Activated naive CD8-positive, alpha-beta T cell treated with anti-CD3 and anti-CD28 coated beads, Interleukin-2, amount 10 ng/mL, durations not matched to agents 7 days and 5 days (primary cell): Measurements from ENCODE around the gene CCDC138. TPM values are rescaled to one million over a fixed set of nuclear protein-coding genes. Genes with fewer than 3 reads are reported as not detected.

ENCODE experiments used
- ATAC-seq: fragments of 150-1000 bp; cut with Tn5 transposase; one replicate; pipeline ENCODE4 v1.10.0; 2021; ENCODE audit warnings: low read depth, moderate library complexity
- POLR2A ChIA-PET: fragments of 350-600 bp; sonication (Branson Sonifier 250); formaldehyde crosslinking; loops from one replicate; lab custom pipeline; 2021; ENCODE audit warnings: antibody characterized with exemption; lab: Charles Lee
- DNase-seq: peaks from one replicate; pipeline ENCODE4 v3.0.0; 2021
- H3K27ac Mint-ChIP-seq: one replicate; pipeline ENCODE4 v1.8.0; 2022; ENCODE audit warnings: mild to moderate bottlenecking, mixed read lengths
- H3K27me3 Mint-ChIP-seq: one replicate; pipeline ENCODE4 v1.8.0; 2022; ENCODE audit warnings: mild to moderate bottlenecking, moderate library complexity, mixed read lengths
- H3K36me3 Mint-ChIP-seq: one replicate; pipeline ENCODE4 v1.8.0; 2021; ENCODE audit warnings: mild to moderate bottlenecking, mixed read lengths
- H3K4me1 Mint-ChIP-seq: one replicate; pipeline ENCODE4 v1.8.0; 2021; ENCODE audit warnings: mixed read lengths
- H3K4me3 Mint-ChIP-seq: one replicate; pipeline ENCODE4 v1.8.0; 2022; ENCODE audit warnings: mild to moderate bottlenecking, moderate library complexity, mixed read lengths
- H3K9me3 Mint-ChIP-seq: one replicate; pipeline ENCODE4 v1.8.0; 2021; ENCODE audit warnings: mixed read lengths
- total RNA-seq, 2 experiments: library from RNA; stranded (reverse); gene quantifications; one replicate each; pipeline ENCODE4 v1.2.3, GENCODE V29; 2021

The CCDC138 gene
- total RNA-seq, 2 experiments from 2014 or later, result 8.0 to 8.4 TPM

GRCh38 chr2:108837198-108837597 lies 50.6 kb downstream of the CCDC138 start:
- H3K36me3 Mint-ChIP-seq, result peaks cover 47% of the 10 kb centered on the region
- H3K4me3 Mint-ChIP-seq, result no peak overlapping the region
- H3K27ac Mint-ChIP-seq, result no peak overlapping the region
- no peaks in the 10 kb centered on the region for H3K27me3 Mint-ChIP-seq
- ATAC-seq (no peak), DNase-seq (no peak)
- peaks cover 8% of the 10 kb centered on the region for H3K4me1 Mint-ChIP-seq
- H3K9me3 Mint-ChIP-seq, result peaks cover 16% of the 10 kb centered on the region
- POLR2A ChIA-PET, result no interaction called here

DNA sequence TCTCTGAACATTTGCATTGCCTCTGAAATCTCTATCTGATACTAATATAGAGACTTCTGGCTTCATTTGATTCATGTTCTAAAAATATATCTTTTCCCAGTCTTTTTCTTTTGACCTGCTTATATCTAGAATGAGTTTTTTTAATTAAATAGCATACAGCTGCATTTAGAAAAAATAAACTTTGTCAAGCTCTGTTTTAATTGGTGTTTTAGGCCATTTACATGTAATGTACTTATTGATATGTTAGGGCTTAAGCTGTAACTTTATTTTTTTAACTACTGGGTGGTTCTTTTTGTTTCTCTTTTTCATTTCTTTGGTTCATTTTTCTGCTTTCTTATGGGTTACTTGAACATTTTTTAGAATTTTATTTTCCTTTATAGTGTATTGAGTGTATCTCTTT lies 54.9 kb downstream of the CCDC138 start:
- DNase-seq (no peak), ATAC-seq (no peak)
- peaks cover 50% of the 10 kb centered on the region for H3K36me3 Mint-ChIP-seq
- H3K27ac Mint-ChIP-seq, result no peak overlapping the region
- H3K4me1 Mint-ChIP-seq, result peaks cover 1% of the 10 kb centered on the region
- H3K27me3 Mint-ChIP-seq, result no peaks in the 10 kb centered on the region
- H3K9me3 Mint-ChIP-seq, result peaks cover 13% of the 10 kb centered on the region
- POLR2A ChIA-PET, result no interaction called here
- no peak overlapping the region for H3K4me3 Mint-ChIP-seq

DNA sequence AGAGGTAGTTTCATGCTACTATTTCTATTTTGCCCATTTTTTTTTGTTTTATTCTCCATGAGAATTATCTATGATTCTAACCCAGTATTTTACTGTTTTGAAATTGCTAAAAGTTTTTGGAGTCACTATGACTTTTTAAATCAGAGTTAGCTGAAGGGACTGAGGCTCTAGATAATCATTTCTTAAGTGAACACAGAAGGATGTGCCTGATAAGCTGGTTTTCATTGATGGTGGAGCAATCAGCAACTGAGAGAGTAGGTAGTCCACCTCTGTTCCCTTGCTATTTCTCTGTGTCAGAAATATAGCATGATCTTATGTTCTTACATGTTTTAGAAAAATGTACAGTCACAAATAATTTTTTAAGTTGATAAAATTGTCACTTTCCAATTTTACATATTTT lies 59.4 kb downstream of the CCDC138 start:
- no peak for DNase-seq
- POLR2A ChIA-PET, result no interaction called here
- Mint-ChIP-seq H3K27me3 (no peaks in the 10 kb centered on the region), H3K4me3 (no peak overlapping the region), H3K4me1 (peaks cover 1% of the 10 kb centered on the region), H3K36me3 (peaks cover 39% of the 10 kb centered on the region), H3K9me3 (peaks cover 4% of the 10 kb centered on the region), H3K27ac (no peak overlapping the region)
- ATAC-seq, result no peak

GRCh38 chr2:108847000-108847399 lies 60.4 kb downstream of the CCDC138 start:
- no peak for ATAC-seq
- Mint-ChIP-seq H3K9me3 (no peaks in the 10 kb centered on the region), H3K27ac (no peak overlapping the region), H3K4me1 (peaks cover 1% of the 10 kb centered on the region), H3K36me3 (peaks cover 33% of the 10 kb centered on the region), H3K27me3 (no peaks in the 10 kb centered on the region), H3K4me3 (no peak overlapping the region)
- POLR2A ChIA-PET, result no interaction called here
- DNase-seq, result no peak

- Mint-ChIP-seq H3K36me3 (peaks cover 23% of the 10 kb centered on the region), H3K9me3 (no peaks in the 10 kb centered on the region), H3K4me3 (no peak overlapping the region), H3K27ac (no peak overlapping the region), H3K27me3 (no peaks in the 10 kb centered on the region), H3K4me1 (peaks cover 2% of the 10 kb centered on the region)
- POLR2A ChIA-PET, result no interaction called here
- ATAC-seq (no peak), DNase-seq (no peak)
Measured at GRCh38 chr2:108852375-108852774, 65.8 kb downstream of the CCDC138 start.

DNA sequence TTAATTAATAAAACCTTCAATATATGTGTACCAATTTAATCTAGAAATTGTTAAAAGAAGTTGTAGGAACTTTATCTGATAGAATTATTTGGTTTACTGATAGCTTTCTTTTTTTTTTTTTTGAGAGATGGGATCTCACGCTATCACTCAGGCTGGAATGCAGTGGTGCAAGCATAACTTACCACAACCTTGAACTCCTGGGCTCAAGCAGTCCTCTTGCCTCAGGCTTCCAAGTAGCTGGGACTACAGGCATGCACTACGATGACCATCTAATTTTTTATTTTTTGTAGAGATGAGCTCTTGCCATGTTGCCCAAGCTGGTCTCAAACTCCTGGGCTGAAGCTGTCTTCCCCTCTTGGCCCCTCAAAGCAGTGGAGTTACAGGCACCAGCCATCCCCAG lies 66.8 kb downstream of the CCDC138 start:
- DNase-seq (no peak), ATAC-seq (no peak)
- POLR2A ChIA-PET, result no interaction called here
- Mint-ChIP-seq H3K4me3 (no peak overlapping the region), H3K9me3 (no peaks in the 10 kb centered on the region), H3K27ac (no peak overlapping the region), H3K27me3 (no peaks in the 10 kb centered on the region), H3K36me3 (peaks cover 24% of the 10 kb centered on the region), H3K4me1 (peaks cover 2% of the 10 kb centered on the region)

DNA sequence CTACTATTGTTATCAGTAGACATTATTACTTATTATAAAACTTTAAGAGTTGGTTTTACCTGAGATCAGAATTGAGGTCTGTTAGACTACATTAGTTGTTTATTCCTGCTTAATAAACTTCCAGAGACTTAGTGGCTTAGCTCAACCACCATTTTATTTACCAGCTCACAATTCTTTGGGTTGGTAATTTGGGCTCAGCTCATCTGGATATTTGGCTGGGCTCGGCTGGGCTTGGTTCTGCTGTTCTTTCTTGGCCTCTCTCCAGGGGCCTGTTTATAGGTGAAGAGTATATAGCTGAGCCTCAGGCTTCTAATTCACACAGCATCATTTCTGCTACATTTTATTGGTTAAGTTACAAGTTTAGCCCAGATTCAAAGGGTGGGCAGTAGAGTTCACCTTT lies 67.9 kb downstream of the CCDC138 start:
- ATAC-seq (no peak), DNase-seq (no peak)
- peaks cover 27% of the 10 kb centered on the region for H3K36me3 Mint-ChIP-seq
- no peaks in the 10 kb centered on the region for H3K27me3 Mint-ChIP-seq
- H3K4me3 Mint-ChIP-seq, result no peak overlapping the region
- H3K4me1 Mint-ChIP-seq, result peaks cover 2% of the 10 kb centered on the region
- H3K27ac Mint-ChIP-seq, result no peak overlapping the region
- POLR2A ChIA-PET, result no interaction called here
- no peaks in the 10 kb centered on the region for H3K9me3 Mint-ChIP-seq

DNA sequence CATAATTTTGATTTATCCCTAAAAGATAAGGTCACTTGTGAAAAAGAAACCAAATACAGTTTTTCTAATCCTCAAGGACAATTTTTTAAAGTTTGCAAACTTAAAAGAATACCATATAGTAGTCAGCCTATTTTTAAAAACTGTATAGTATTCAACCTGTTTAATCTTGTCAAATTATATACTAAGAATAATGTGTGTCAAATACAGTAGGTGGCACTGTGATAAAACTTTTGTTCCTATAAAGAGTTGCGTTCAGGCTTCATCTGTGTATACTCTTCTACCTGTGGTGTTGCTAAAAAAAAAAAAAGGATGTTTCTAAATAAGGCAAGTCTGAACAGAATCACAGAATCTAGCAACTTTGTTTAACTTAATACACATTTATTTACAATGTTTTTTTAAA lies 68.6 kb downstream of the CCDC138 start:
- POLR2A ChIA-PET, result no interaction called here
- H3K4me3 Mint-ChIP-seq, result no peak overlapping the region
- no peaks in the 10 kb centered on the region for H3K9me3 Mint-ChIP-seq
- peaks cover 2% of the 10 kb centered on the region for H3K4me1 Mint-ChIP-seq
- H3K36me3 Mint-ChIP-seq, result peaks cover 26% of the 10 kb centered on the region
- no peak overlapping the region for H3K27ac Mint-ChIP-seq
- H3K27me3 Mint-ChIP-seq, result no peaks in the 10 kb centered on the region
- ATAC-seq, result peak; percentile 58
- DNase-seq, result no peak

GRCh38 chr2:108858894-108859293 lies 72.3 kb downstream of the CCDC138 start:
- Mint-ChIP-seq H3K27me3 (no peaks in the 10 kb centered on the region), H3K36me3 (peaks cover 18% of the 10 kb centered on the region), H3K9me3 (no peaks in the 10 kb centered on the region), H3K4me1 (peaks cover 2% of the 10 kb centered on the region), H3K4me3 (no peak overlapping the region), H3K27ac (no peak overlapping the region)
- POLR2A ChIA-PET, result no interaction called here
- ATAC-seq (no peak), DNase-seq (no peak)

- Mint-ChIP-seq H3K4me3 (no peak overlapping the region), H3K27me3 (no peaks in the 10 kb centered on the region), H3K9me3 (peaks cover 12% of the 10 kb centered on the region), H3K27ac (no peak overlapping the region), H3K4me1 (peaks cover 5% of the 10 kb centered on the region), H3K36me3 (peaks cover 45% of the 10 kb centered on the region)
- POLR2A ChIA-PET, result no interaction called here
- DNase-seq (no peak), ATAC-seq (no peak)
Measured at GRCh38 chr2:108866041-108866440, 79.5 kb downstream of the CCDC138 start.

DNA sequence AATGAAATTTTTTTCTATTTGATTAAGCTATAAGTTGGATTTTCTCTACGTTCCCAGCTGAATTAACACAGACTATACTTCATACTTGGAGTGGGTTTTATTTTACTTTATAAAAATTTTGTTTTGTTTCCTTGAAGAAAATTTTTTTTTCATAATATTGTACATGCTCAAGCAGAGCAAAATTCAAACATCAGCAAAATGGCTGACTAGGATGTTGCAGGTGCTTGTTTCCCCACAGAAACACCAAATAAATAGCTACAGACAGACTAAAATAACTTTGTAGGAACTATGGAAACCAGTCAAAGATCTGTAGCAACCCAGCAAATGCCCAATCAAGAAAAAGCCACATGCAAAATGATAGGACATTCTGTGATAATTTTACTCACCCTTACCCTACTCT lies 82.3 kb downstream of the CCDC138 start:
- POLR2A ChIA-PET, result no interaction called here
- Mint-ChIP-seq H3K9me3 (peaks cover 16% of the 10 kb centered on the region), H3K27ac (no peak overlapping the region), H3K27me3 (no peaks in the 10 kb centered on the region), H3K4me3 (no peak overlapping the region), H3K36me3 (peaks cover 50% of the 10 kb centered on the region), H3K4me1 (peaks cover 5% of the 10 kb centered on the region)
- DNase-seq (no peak), ATAC-seq (no peak)

- H3K36me3 Mint-ChIP-seq, result peaks cover 54% of the 10 kb centered on the region
- ATAC-seq, result no peak
- H3K4me3 Mint-ChIP-seq, result no peak overlapping the region
Measured at GRCh38 chr2:108869542-108869941, 83.0 kb downstream of the CCDC138 start.

DNA sequence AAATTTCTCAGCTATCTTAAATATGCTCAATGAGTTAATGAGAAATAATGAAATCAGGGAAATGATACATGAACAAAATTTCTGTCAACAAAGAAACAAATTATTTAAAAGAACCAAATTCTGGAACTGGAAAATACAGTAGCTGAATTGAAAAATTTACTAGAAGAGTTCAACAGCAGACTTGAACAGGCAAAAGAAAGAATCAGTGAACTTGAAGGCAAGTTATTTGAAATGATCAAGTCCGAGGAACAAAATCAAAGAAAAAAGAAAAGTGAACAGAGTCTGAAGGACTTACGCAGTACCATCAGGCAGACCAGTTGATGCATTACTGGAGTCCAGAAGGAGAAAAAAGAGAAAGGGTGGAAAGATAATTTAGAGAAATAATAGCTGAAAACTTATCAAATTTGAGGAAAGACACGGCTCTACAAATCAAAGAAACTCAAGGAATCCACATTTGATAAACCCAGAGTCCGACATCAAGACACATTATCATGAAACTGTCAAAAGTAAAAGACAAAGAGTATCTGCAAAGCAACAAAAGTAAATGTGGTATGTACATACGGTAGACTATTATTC lies 83.6 kb downstream of the CCDC138 start:
- no peak overlapping the region for H3K4me3 Mint-ChIP-seq
- H3K4me1 Mint-ChIP-seq, result peaks cover 5% of the 10 kb centered on the region
- POLR2A ChIA-PET, result no interaction called here
- H3K27ac Mint-ChIP-seq, result no peak overlapping the region
- DNase-seq (no peak), ATAC-seq (no peak)
- peaks cover 16% of the 10 kb centered on the region for H3K9me3 Mint-ChIP-seq
- H3K27me3 Mint-ChIP-seq, result no peaks in the 10 kb centered on the region
- H3K36me3 Mint-ChIP-seq, result peaks cover 53% of the 10 kb centered on the region

More at GRCh38 chr2:108869542-108869941, 83.0 kb downstream of the CCDC138 start:
- POLR2A ChIA-PET, result no interaction called here
- peaks cover 16% of the 10 kb centered on the region for H3K9me3 Mint-ChIP-seq
- H3K4me1 Mint-ChIP-seq, result peaks cover 5% of the 10 kb centered on the region
- DNase-seq, result no peak
- no peaks in the 10 kb centered on the region for H3K27me3 Mint-ChIP-seq
- peak overlapping the region; percentile 2 for H3K27ac Mint-ChIP-seq

- no peak overlapping the region for H3K4me3 Mint-ChIP-seq
- H3K4me1 Mint-ChIP-seq, result no peaks in the 10 kb centered on the region
- peaks cover 13% of the 10 kb centered on the region for H3K9me3 Mint-ChIP-seq
- H3K36me3 Mint-ChIP-seq, result peaks cover 17% of the 10 kb centered on the region
- H3K27me3 Mint-ChIP-seq, result no peaks in the 10 kb centered on the region
- POLR2A ChIA-PET, result no interaction called here
- no peak for ATAC-seq
- no peak overlapping the region for H3K27ac Mint-ChIP-seq
- no peak for DNase-seq
Measured at GRCh38 chr2:108877506-108877905, 90.9 kb downstream of the CCDC138 start.

GRCh38 chr2:108878276-108878675 lies 91.7 kb downstream of the CCDC138 start:
- DNase-seq (no peak), ATAC-seq (no peak)
- H3K9me3 Mint-ChIP-seq, result peaks cover 16% of the 10 kb centered on the region
- peaks cover 17% of the 10 kb centered on the region for H3K36me3 Mint-ChIP-seq
- POLR2A ChIA-PET, result no interaction called here
- no peaks in the 10 kb centered on the region for H3K4me1 Mint-ChIP-seq
- H3K27ac Mint-ChIP-seq, result no peak overlapping the region
- H3K4me3 Mint-ChIP-seq, result no peak overlapping the region
- H3K27me3 Mint-ChIP-seq, result no peaks in the 10 kb centered on the region
